Mucosa of descending colon (tissue), 3 donors: ENCODE results near the gene IFRD2. TPM values are rescaled to one million over a fixed set of nuclear protein-coding genes. Genes with fewer than 3 reads are reported as not detected.

Experiments
- ATAC-seq: fragments of 200-7000 bp; cut with Tn5 transposase; one replicate; pipeline ENCODE4 v1.9.1; 2020; ENCODE audit warnings: mild to moderate bottlenecking, moderate library complexity
- DNase-seq, 3 donors: peaks; one replicate each; pipeline ENCODE4 v3.0.0-alpha.2; 2020
- H3K36me3 ChIP-seq: fragments of 200-600 bp; one replicate; pipeline ENCODE4 v1.8.0; 2021; ENCODE audit warnings: low read depth, mild to moderate bottlenecking
- H3K4me1 ChIP-seq: fragments of 200-600 bp; one replicate; pipeline ENCODE4 v1.8.0; 2021; ENCODE audit warnings: low read depth, mild to moderate bottlenecking
- H3K4me3 ChIP-seq: fragments of 200-600 bp; one replicate; pipeline ENCODE4 v1.8.0; 2021; ENCODE audit warnings: mild to moderate bottlenecking
- H3K9me3 ChIP-seq: fragments of 200-600 bp; one replicate; pipeline ENCODE4 v1.8.0; 2021; ENCODE audit warnings: mild to moderate bottlenecking
- intact Hi-C, 2 donors: fragments of 100-400 bp; cut with DNase I in 1 of 2; cut with micrococcal nuclease in 1 of 2; formaldehyde crosslinking; loops; one replicate each; pipeline versions ENCODE4 v1.11.0 to v1.11.1; 2022; cut with DNase I, micrococcal nuclease
- total RNA-seq, 3 donors: library from RNA; stranded (reverse); fragmentation: NEBNext Ultra II Directional in 2 of 3; extraction: Animal tissue kit (Norgen Biotek cat#: 25700) in 2 of 3; gene quantifications; one replicate each; pipeline versions ENCODE4 v1.2.1 to v1.2.4, GENCODE V29; 2021 to 2023
- TF ChIP-seq, protein P1 (sequence below): fragments of 200-600 bp; IDR thresholded peaks from one replicate; pipeline ENCODE4 v1.8.0; 2022; ENCODE audit warnings: antibody characterized with exemption, mild to moderate bottlenecking
- donor health status: DM: no; HTN: no; CAD: no; lungs with moderate emphysema.
- donor health status: DM: no; HTN: no; CAD: no.
- donor health status: DM: no; HTN: yes; CAD: no.

Gene IFRD2
- total RNA-seq, 3 donors from 2014 or later, result 54.8 to 59.8 (median 57.0) TPM

DNA sequence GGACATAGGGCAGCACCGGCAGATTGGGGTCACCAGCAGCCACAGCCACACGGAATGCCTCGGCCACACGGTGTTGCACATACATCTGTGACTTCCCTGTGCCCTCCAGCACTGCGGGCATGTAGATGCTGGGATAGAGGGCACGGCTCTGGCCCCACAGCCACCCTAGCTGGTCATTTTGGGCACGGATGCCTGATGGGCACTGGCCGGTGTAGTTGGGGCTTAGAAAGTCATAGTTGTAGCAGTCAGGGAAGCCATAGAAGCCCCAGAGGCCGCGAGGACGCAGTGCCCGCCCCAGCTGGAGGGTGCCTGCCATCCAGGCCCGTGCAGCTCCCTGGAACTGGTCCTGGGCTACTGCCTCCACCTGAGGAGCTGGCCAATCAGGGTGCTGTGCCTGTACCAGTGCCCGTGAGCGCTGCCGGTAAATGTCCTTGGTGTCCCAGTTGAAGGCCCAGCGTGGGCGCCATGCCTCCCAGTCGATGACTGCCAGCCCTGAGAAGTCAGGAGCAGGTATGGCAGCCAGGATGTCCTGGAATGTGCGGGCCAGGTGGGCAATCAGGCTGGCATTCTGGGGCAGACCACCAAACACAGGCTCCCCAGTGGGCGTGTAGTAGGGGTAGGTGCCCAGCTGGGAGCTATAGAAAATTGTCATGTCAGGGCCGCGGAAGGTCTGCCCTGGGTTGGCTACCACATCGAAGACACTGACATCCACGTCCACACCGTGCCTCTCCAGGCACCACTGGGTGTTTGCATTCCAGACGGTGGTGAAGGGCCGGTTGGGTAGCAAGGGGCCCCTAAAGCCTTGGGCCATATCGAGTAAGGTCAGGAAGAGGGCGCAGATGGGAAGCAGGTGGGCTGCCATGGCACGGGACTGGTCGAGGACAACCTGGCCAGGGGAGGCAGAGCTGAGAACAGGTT, 10.1 kb upstream of the IFRD2 start:
- Histone ChIP-seq H3K4me3 (no peak overlapping the region), H3K36me3 (peaks cover 6% of the 10 kb centered on the region), H3K9me3 (peaks cover 4% of the 10 kb centered on the region), H3K4me1 (peaks cover 14% of the 10 kb centered on the region)
- TF ChIP-seq, protein P1, sequence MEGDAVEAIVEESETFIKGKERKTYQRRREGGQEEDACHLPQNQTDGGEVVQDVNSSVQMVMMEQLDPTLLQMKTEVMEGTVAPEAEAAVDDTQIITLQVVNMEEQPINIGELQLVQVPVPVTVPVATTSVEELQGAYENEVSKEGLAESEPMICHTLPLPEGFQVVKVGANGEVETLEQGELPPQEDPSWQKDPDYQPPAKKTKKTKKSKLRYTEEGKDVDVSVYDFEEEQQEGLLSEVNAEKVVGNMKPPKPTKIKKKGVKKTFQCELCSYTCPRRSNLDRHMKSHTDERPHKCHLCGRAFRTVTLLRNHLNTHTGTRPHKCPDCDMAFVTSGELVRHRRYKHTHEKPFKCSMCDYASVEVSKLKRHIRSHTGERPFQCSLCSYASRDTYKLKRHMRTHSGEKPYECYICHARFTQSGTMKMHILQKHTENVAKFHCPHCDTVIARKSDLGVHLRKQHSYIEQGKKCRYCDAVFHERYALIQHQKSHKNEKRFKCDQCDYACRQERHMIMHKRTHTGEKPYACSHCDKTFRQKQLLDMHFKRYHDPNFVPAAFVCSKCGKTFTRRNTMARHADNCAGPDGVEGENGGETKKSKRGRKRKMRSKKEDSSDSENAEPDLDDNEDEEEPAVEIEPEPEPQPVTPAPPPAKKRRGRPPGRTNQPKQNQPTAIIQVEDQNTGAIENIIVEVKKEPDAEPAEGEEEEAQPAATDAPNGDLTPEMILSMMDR, result no peak
- intact Hi-C loops, result no loop called here
- ATAC-seq, result no peak
- DNase-seq, result peak in 2 of 3 donors; percentile 41 to 57

DNA sequence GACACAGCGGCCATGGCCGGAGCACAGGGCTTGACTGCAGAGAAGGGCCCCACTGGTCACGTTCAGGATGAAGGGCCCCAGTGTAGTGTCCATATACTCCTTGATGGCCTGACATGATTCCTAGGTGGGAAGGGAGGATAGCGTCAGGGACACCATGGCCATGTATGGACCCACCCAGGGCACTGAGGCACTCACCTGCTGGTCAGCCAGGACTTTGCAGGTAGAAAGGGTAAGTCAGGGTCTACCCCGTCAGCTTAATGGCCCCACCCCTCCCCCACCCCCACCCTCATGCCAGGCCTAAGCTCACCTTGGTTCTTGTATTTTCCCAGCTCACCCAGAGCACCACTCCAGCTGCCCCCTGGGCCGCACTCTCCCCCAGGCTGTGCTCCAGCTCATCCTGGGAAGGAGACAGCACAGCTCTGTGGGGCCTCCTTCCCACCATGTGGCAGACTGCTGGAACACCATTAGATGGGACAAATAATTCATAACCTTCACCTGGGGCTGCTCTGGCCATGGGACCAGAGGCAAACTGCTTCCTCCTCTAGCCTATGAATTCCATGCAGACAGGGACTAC, 8.5 kb upstream of the IFRD2 start:
- Histone ChIP-seq H3K9me3 (no peaks in the 10 kb centered on the region), H3K4me1 (peaks cover 14% of the 10 kb centered on the region), H3K36me3 (peaks cover 6% of the 10 kb centered on the region), H3K4me3 (no peak overlapping the region)
- peak in 1 of 3 donors; percentile 47 for DNase-seq
- ATAC-seq, result no peak
- TF ChIP-seq, protein P1, result no peak
- intact Hi-C loops, result no loop called here

DNA sequence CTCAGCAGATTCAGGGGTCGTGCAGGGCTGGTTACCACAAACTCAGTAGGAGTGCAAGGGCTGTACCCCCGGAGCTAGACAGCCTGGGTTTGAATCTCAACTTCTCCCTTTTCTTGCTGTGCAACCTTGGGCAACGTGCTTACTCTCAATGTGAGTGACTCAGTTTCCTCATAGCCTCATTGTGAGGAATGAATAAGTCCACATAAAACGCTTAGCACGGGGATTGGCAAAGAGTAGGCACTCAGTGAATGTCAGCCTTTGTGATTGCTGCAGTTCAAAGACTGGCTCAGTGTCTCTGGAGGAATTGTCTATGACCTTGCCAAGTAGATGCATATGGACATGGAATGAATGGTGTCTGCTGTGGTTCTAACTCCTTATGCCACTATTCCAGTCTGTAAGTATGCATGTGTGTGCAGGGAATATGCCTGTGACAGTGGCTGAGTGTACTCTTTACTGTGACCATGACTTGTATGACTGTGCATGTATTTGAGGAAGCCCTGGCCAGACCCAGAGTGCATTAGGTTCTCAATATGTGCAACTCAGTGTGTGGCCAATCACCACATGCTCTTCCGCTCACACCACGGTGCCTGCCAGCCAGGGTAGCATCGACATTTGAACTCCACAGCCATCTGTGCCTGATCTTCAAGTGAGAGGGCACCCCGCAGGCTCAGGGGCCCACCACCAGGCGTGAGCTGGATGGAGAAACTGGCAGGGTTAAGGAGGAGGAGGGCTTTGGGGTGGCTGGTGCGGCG, 7.9 kb upstream of the IFRD2 start:
- peak overlapping the region; percentile 13 for H3K4me3 ChIP-seq
- no peaks in the 10 kb centered on the region for H3K9me3 ChIP-seq
- ATAC-seq (peak; percentile 2), DNase-seq (peak; percentile 52 to 72 (median 62))
- TF ChIP-seq, protein P1, result no peak
- intact Hi-C loops, result no loop called here
- H3K4me1 ChIP-seq, result peaks cover 14% of the 10 kb centered on the region
- H3K36me3 ChIP-seq, result peaks cover 6% of the 10 kb centered on the region

DNA sequence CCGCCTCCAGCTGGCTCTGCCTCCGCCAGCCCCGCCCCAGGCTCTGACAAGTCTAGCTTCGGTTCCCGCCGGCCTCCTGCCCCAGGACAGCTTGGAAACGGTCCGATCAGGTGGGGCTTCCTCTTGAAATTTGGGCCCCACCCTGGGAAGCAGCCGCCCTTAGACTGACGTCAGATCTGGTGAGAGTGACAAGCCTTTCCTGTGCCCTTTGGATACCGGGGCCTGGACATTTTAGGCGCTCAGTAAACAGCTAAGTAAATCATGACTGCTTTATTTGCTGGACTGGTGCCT, 7.4 kb upstream of the IFRD2 start:
- TF ChIP-seq, protein P1, result no peak
- peaks cover 6% of the 10 kb centered on the region for H3K36me3 ChIP-seq
- DNase-seq (no peak), ATAC-seq (no peak)
- H3K9me3 ChIP-seq, result no peaks in the 10 kb centered on the region
- intact Hi-C loops, result no loop called here
- H3K4me3 ChIP-seq, result peak overlapping the region; percentile 13
- peaks cover 14% of the 10 kb centered on the region for H3K4me1 ChIP-seq

DNA sequence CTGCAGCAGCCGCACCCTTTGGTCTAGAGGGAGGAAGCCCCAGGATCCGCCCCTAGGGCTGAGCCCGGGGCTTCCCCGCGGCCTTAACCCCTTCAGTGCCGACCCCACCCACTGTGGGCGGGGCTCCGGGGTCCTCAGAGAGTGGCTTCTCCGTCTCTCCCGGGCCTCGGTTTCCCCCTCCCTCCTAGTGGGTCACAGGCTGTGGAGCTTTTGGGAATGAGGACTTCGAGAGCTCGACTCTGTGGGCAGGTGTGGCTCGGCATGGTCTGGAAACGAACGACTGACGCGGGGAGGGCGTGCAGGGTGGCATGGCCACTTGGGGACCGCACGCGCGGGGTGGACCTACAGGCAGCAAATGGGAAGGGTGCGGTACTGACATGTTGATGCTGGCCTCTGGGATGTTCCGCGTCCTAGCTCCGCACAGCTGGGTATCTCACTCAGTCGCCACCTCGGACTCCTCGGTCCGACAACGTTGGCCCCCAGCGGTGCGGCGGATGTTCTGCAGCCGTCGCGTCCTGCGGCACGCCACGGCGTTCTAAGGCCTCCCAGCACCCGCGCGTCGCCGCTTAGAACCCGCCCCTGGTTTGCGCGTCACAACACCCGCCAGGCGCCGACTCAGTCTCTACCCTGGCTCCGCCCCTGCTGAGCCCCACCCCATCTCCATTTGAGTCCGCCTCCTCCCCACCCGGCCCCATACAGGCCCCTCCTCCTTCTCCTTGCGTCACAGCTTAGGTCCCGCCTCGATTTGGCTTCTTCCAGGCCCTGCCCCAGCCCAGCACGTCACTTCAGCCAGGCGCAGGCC, 6.8 kb upstream of the IFRD2 start, which contains the start of the genes HYAL3 and NAA80:
TSS of gene HYAL3 (minus strand) at position 570 of the 802 bp plus-strand sequence. CDS start 3,803 bp downstream, outside the sequence.
TSS of gene NAA80 (minus strand) at position 570 of the 802 bp plus-strand sequence. CDS start 1,942 bp downstream, outside the sequence.
- peak; percentile 99 to 100 (median 100) for DNase-seq
- H3K4me3 ChIP-seq, result peak within 1 kb of the TSS; percentile 20
- H3K36me3 ChIP-seq, result peaks cover 6% of the 10 kb centered on the region
- H3K4me1 ChIP-seq, result peaks cover 14% of the 10 kb centered on the region
- TF ChIP-seq, protein P1, result peak; percentile 33
- intact Hi-C loops, result no loop called here
- H3K9me3 ChIP-seq, result no peaks in the 10 kb centered on the region
- peak; percentile 86 for ATAC-seq
